ENCODE data around the gene FYN.

FYN gene

GRCh38 chr6:111763381-111763780, 109.9 kb downstream of the FYN start:
- H3K4me3 ChIP-seq (ENCODE audit: low read depth, low read length) = no peak overlapping the region
- no peak for DNase-seq (ENCODE audit: low read depth)
- TF ChIP-seq MYC (IDR thresholded peaks at IDR 0.05; ENCODE audit: low read depth, low read length) = no peak
- TF ChIP-seq POLR2A (IDR thresholded peaks at IDR 0.05; ENCODE audit: extremely low read depth, insufficient read length) = no peak
- TF ChIP-seq CTCF (IDR thresholded peaks at IDR 0.05; ENCODE audit: low read depth, low read length) = no peak
- TF ChIP-seq MAX (IDR thresholded peaks at IDR 0.05; ENCODE audit: low read depth, low read length) = no peak

GRCh38 chr6:111761783-111762312, 111.4 kb downstream of the FYN start:
- DNase-seq (ENCODE audit: low read depth) = peak; percentile 33
- no peak for TF ChIP-seq POLR2A (IDR thresholded peaks at IDR 0.05; ENCODE audit: extremely low read depth, insufficient read length)
- no peak overlapping the region for H3K4me3 ChIP-seq (ENCODE audit: low read depth, low read length)

GRCh38 chr6:111761212-111761611, 112.0 kb downstream of the FYN start:
- H3K4me3 ChIP-seq (ENCODE audit: low read depth, low read length) = no peak overlapping the region
- TF ChIP-seq CTCF (IDR thresholded peaks at IDR 0.05; ENCODE audit: low read depth, low read length) (no peak), MYC (IDR thresholded peaks at IDR 0.05; ENCODE audit: low read depth, low read length) (no peak), POLR2A (IDR thresholded peaks at IDR 0.05; ENCODE audit: extremely low read depth, insufficient read length) (no peak), MAX (IDR thresholded peaks at IDR 0.05; ENCODE audit: low read depth, low read length) (no peak)
- no peak for DNase-seq (ENCODE audit: low read depth)

- no peak overlapping the region for H3K4me3 ChIP-seq (ENCODE audit: low read depth, low read length)
- DNase-seq (ENCODE audit: low read depth) = no peak
- no peak for TF ChIP-seq MYC (IDR thresholded peaks at IDR 0.05; ENCODE audit: low read depth, low read length)
- TF ChIP-seq POLR2A (IDR thresholded peaks at IDR 0.05; ENCODE audit: extremely low read depth, insufficient read length) = no peak
- TF ChIP-seq MAX (IDR thresholded peaks at IDR 0.05; ENCODE audit: low read depth, low read length) = no peak
- no peak for TF ChIP-seq CTCF (IDR thresholded peaks at IDR 0.05; ENCODE audit: low read depth, low read length)
Measured at GRCh38 chr6:111759836-111760785, 113.1 kb downstream of the FYN start.

- no peak overlapping the region for H3K4me3 ChIP-seq (ENCODE audit: low read depth, low read length)
- no peak for TF ChIP-seq MAX (IDR thresholded peaks at IDR 0.05; ENCODE audit: low read depth, low read length)
- no peak for TF ChIP-seq CTCF (IDR thresholded peaks at IDR 0.05; ENCODE audit: low read depth, low read length)
- TF ChIP-seq MYC (IDR thresholded peaks at IDR 0.05; ENCODE audit: low read depth, low read length) = no peak
- TF ChIP-seq POLR2A (IDR thresholded peaks at IDR 0.05; ENCODE audit: extremely low read depth, insufficient read length) = no peak
- DNase-seq (ENCODE audit: low read depth) = no peak
Measured at GRCh38 chr6:111759331-111759835, 113.9 kb downstream of the FYN start.

GRCh38 chr6:111758608-111759329, 114.5 kb downstream of the FYN start:
- no peak for DNase-seq (ENCODE audit: low read depth)
- H3K4me3 ChIP-seq (ENCODE audit: low read depth, low read length) = no peak overlapping the region
- no peak for TF ChIP-seq MAX (IDR thresholded peaks at IDR 0.05; ENCODE audit: low read depth, low read length)
- TF ChIP-seq POLR2A (IDR thresholded peaks at IDR 0.05; ENCODE audit: extremely low read depth, insufficient read length) = no peak
- no peak for TF ChIP-seq MYC (IDR thresholded peaks at IDR 0.05; ENCODE audit: low read depth, low read length)
- no peak for TF ChIP-seq CTCF (IDR thresholded peaks at IDR 0.05; ENCODE audit: low read depth, low read length)
